HCT116 (cell line): Measurements from ENCODE around the gene CTNNA2. TPM values are rescaled to one million over a fixed set of nuclear protein-coding genes. Genes with fewer than 3 reads are reported as not detected.

Experiments
- ATAC-seq: fragments of 200-7000 bp; cut with Tn5 transposase; 2 replicates; pipeline ENCODE4 v1.9.1; 2020; ENCODE audit warnings: mild to moderate bottlenecking, moderate library complexity
- BruUV-seq: library from RNA; stranded (reverse); fragments of 400-500 nt; replicated peaks from 2 replicates; lab custom pipeline; 2021; lab: Mats Ljungman, UMichigan
- CTCF ChIA-PET: fragments of 300-600 bp; sonication (Branson Sonifier 250); formaldehyde crosslinking; loops from one replicate; lab custom pipeline; 2021; ENCODE audit warnings: antibody characterized with exemption; lab: Charles Lee
- POLR2A ChIA-PET: fragments of 300-600, 350-600 bp; sonication (Branson Sonifier 250); formaldehyde crosslinking; loops from one replicate; lab custom pipeline; 2021; ENCODE audit warnings: antibody characterized with exemption; lab: Charles Lee
- RAD21 ChIA-PET, 2 experiments: fragments of 300-600 bp; sonication (Branson Sonifier 250); formaldehyde crosslinking; loops; one replicate each; lab custom pipeline; 2023; ENCODE audit warnings: low total read pairs in 2 of 2; ENCODE audit not compliant: uncharacterized antibody in 2 of 2, unreplicated experiment in 2 of 2, low non-redundant PET in 1 of 2; lab: Charles Lee
- DNase-seq: peaks from one replicate; pipeline ENCODE4 v3.0.0-alpha.2; 2010; ENCODE audit warnings: low read depth, low spot score
- H2AFZ ChIP-seq: fragments of 200-600 bp; shearing (Covaris generic), sonication (generic); 2 replicates; pipeline ENCODE4 v1.6.1; 2017; ENCODE audit warnings: low read depth, mixed run types, mixed read lengths, antibody characterized with exemption, low read length; ENCODE audit not compliant: poor library complexity, severe bottlenecking
- H3K27ac ChIP-seq: 2 replicates; pipeline ENCODE4 v1.5.1; 2012; ENCODE audit warnings: low read depth, low read length
- H3K27me3 ChIP-seq: fragments of 200-600 bp; sonication (generic); 2 replicates; pipeline ENCODE4 v1.6.1; 2016; ENCODE audit warnings: mixed run types, low read length, mixed read lengths; ENCODE audit not compliant: insufficient read depth
- H3K36me3 ChIP-seq, 2 experiments: fragments of 200-500 bp in 1 of 2; fragments of 200-600 bp in 1 of 2; sonication (Bioruptor generic) in 1 of 2; sonication (generic) in 1 of 2; 2 replicates each; pipeline versions ENCODE4 v1.5.1 to v1.6.1; 2014 to 2016; ENCODE audit warnings: low read length in 2 of 2, inconsistent platforms in 1 of 2, mixed read lengths in 1 of 2, mixed run types in 1 of 2; ENCODE audit not compliant: insufficient read depth in 2 of 2, control insufficient read depth in 1 of 2
- H3K4me1 ChIP-seq, 2 experiments: fragments of 200-600 bp in 1 of 2; sonication (generic) in 1 of 2; 2 replicates each; pipeline versions ENCODE4 v1.5.1 to v1.6.1; 2012 to 2017; ENCODE audit warnings: low read length in 2 of 2, inconsistent platforms in 1 of 2, mild to moderate bottlenecking in 1 of 2, mixed read lengths in 1 of 2, mixed run types in 1 of 2, moderate library complexity in 1 of 2; ENCODE audit not compliant: insufficient read depth in 2 of 2, control insufficient read depth in 1 of 2
- H3K4me2 ChIP-seq: fragments of 200-600 bp; sonication (generic); 2 replicates; pipeline ENCODE4 v1.6.1; 2017; ENCODE audit warnings: mixed run types, low read length, mixed read lengths
- H3K4me3 ChIP-seq, 2 experiments: fragments of 200-600 bp in 1 of 2; sonication (generic) in 1 of 2; replicated peaks in 1 of 2; 2 replicates each; pipeline ENCODE4 v1.5.1; 2011 to 2016; ENCODE audit warnings: low read length in 2 of 2, control low read depth in 1 of 2, low read depth in 1 of 2, mild to moderate bottlenecking in 1 of 2, mixed read lengths in 1 of 2, mixed run types in 1 of 2
- H3K79me2 ChIP-seq: fragments of 200-600 bp; sonication (generic); 2 replicates; pipeline ENCODE4 v1.6.1; 2017; ENCODE audit warnings: mild to moderate bottlenecking, mixed run types, low read length, moderate library complexity, mixed read lengths; ENCODE audit not compliant: insufficient read depth
- H3K9ac ChIP-seq: fragments of 200-600 bp; sonication (generic); 2 replicates; pipeline ENCODE4 v1.6.1; 2016; ENCODE audit warnings: low read length, mixed read lengths
- H3K9me2 ChIP-seq: fragments of 200-600 bp; sonication (generic), shearing (Covaris generic); 2 replicates; pipeline ENCODE4 v1.6.1; 2017; ENCODE audit warnings: mixed run types, mild to moderate bottlenecking, moderate library complexity; ENCODE audit not compliant: insufficient read depth
- H3K9me3 ChIP-seq, 2 experiments: fragments of 200-500 bp in 1 of 2; fragments of 200-600 bp in 1 of 2; sonication (Bioruptor generic) in 1 of 2; sonication (generic) in 1 of 2; 2 replicates each; pipeline ENCODE4 v1.6.1; 2014 to 2017; ENCODE audit warnings: low read length in 2 of 2, mixed read lengths in 2 of 2, inconsistent platforms in 1 of 2, low read depth in 1 of 2, mild to moderate bottlenecking in 1 of 2, mixed run types in 1 of 2, moderate library complexity in 1 of 2; ENCODE audit not compliant: control insufficient read depth in 1 of 2, insufficient read depth in 1 of 2
- H4K20me1 ChIP-seq: fragments of 200-600 bp; sonication (generic), shearing (Covaris generic); 2 replicates; pipeline ENCODE4 v1.6.1; 2017; ENCODE audit warnings: mixed run types, mild to moderate bottlenecking, moderate library complexity; ENCODE audit not compliant: insufficient read depth
- CEBPB ChIP-seq: IDR thresholded peaks from 2 replicates; pipeline ENCODE4 v1.6.1; 2012; ENCODE audit warnings: low read depth
- EGR1 ChIP-seq: IDR thresholded peaks from 2 replicates; pipeline ENCODE4 v1.6.1; 2012; ENCODE audit warnings: low read depth
- EZH2 ChIP-seq: fragments of 200-600 bp; sonication (generic); IDR thresholded peaks from 2 replicates; pipeline ENCODE4 v1.6.1; 2017; ENCODE audit warnings: antibody characterized with exemption, mixed run types
- EZH2phosphoT487 ChIP-seq: fragments of 200-600 bp; IDR thresholded peaks from 2 replicates; pipeline ENCODE4 v1.6.1; 2018; ENCODE audit warnings: antibody characterized with exemption, borderline replicate concordance
- FOSL1 ChIP-seq: IDR thresholded peaks from 2 replicates; pipeline ENCODE4 v1.6.1; 2012; ENCODE audit warnings: low read depth
- JUND ChIP-seq: IDR thresholded peaks from 2 replicates; pipeline ENCODE4 v1.6.1; 2012
- MAX ChIP-seq: IDR thresholded peaks from 2 replicates; pipeline ENCODE4 v1.6.1; 2012
- POLR2AphosphoS5 ChIP-seq: IDR thresholded peaks from 2 replicates; pipeline ENCODE4 v1.6.1; 2011; ENCODE audit warnings: mild to moderate bottlenecking, low read depth, low read length, moderate library complexity
- RAD21 ChIP-seq: IDR thresholded peaks from 2 replicates; pipeline ENCODE4 v1.6.1; 2012; ENCODE audit warnings: low read depth, mild to moderate bottlenecking
- SP1 ChIP-seq: IDR thresholded peaks from 2 replicates; pipeline ENCODE4 v1.6.1; 2012; ENCODE audit warnings: low read depth
- SRF ChIP-seq: IDR thresholded peaks from 2 replicates; pipeline ENCODE4 v1.6.1; 2012; ENCODE audit warnings: low read depth
- TCF7L2 ChIP-seq: IDR thresholded peaks from 2 replicates; pipeline ENCODE4 v1.7.0; 2011; ENCODE audit warnings: borderline replicate concordance, inconsistent platforms; ENCODE audit not compliant: insufficient read depth, insufficient read length; ENCODE audit errors: extremely low read depth
- ZFX ChIP-seq: fragments of 450-650 bp; IDR thresholded peaks from 2 replicates; pipeline ENCODE4 v1.6.1; 2017
- ZNF274 ChIP-seq: fragments of 200-500 bp; sonication (Bioruptor generic); IDR thresholded peaks from 2 replicates; pipeline ENCODE4 v1.6.1; 2014; ENCODE audit warnings: mild to moderate bottlenecking, low read depth, low read length, inconsistent platforms
- intact Hi-C: fragments of 100-400 bp; cut with micrococcal nuclease; formaldehyde crosslinking; loops from 2 replicates; pipeline ENCODE4 v1.10.0; 2022
- total RNA-seq: library from RNA; stranded (reverse); gene quantifications from one replicate; pipeline ENCODE4 v1.2.1, GENCODE V29; 2021; ENCODE audit not compliant: unreplicated experiment
- TF ChIP-seq, protein P1 (sequence below), 3 experiments: fragments of 200-600 bp in 1 of 3; sonication (generic) in 1 of 3; IDR thresholded peaks in 2 of 3; conservative IDR thresholded peaks in 1 of 3; 2 replicates each; pipeline ENCODE4 v1.5.1; 2012 to 2017; ENCODE audit warnings: low read depth in 2 of 3, low read length in 2 of 3, antibody characterized with exemption in 1 of 3, borderline replicate concordance in 1 of 3, control low read depth in 1 of 3, mild to moderate bottlenecking in 1 of 3, mixed read lengths in 1 of 3, mixed run types in 1 of 3, moderate library complexity in 1 of 3; ENCODE audit not compliant: insufficient read depth in 1 of 3
- TF ChIP-seq, protein P2 (sequence below): IDR thresholded peaks from 2 replicates; pipeline ENCODE4 v1.6.1; 2011; ENCODE audit warnings: mild to moderate bottlenecking, low read length, moderate library complexity; ENCODE audit not compliant: insufficient replicate concordance; ENCODE audit errors: extremely low read depth
- TF ChIP-seq, protein P3 (sequence below): IDR thresholded peaks from 2 replicates; pipeline ENCODE4 v1.6.1; 2012

The CTNNA2 gene
- total RNA-seq, 1 experiment from 2014 or later: not detected

GRCh38 chr2:79630060-79630459 is 117.2 kb downstream of the CTNNA2 start:
- H3K4me3 ChIP-seq: no peak overlapping the region
- no peak overlapping the region for H3K27ac ChIP-seq
- TF ChIP-seq RAD21 (no peak), SP1 (no peak), EZH2phosphoT487 (no peak), POLR2AphosphoS5 (no peak), FOSL1 (no peak), ZNF274 (no peak), EZH2 (no peak), EGR1 (no peak), TCF7L2 (no peak), CEBPB (no peak), SRF (no peak), MAX (no peak), JUND (no peak), ZFX (no peak)
- TF ChIP-seq, protein P1, sequence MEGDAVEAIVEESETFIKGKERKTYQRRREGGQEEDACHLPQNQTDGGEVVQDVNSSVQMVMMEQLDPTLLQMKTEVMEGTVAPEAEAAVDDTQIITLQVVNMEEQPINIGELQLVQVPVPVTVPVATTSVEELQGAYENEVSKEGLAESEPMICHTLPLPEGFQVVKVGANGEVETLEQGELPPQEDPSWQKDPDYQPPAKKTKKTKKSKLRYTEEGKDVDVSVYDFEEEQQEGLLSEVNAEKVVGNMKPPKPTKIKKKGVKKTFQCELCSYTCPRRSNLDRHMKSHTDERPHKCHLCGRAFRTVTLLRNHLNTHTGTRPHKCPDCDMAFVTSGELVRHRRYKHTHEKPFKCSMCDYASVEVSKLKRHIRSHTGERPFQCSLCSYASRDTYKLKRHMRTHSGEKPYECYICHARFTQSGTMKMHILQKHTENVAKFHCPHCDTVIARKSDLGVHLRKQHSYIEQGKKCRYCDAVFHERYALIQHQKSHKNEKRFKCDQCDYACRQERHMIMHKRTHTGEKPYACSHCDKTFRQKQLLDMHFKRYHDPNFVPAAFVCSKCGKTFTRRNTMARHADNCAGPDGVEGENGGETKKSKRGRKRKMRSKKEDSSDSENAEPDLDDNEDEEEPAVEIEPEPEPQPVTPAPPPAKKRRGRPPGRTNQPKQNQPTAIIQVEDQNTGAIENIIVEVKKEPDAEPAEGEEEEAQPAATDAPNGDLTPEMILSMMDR (IDR thresholded peaks at IDR 0.05 in 2 of 3, conservative IDR thresholded peaks at IDR 0.05 in 1 of 3; ENCODE audit: borderline replicate concordance in 1 of 3, insufficient read depth in 1 of 3, low read depth in 2 of 3, low read length in 2 of 3): no peak
- TF ChIP-seq, protein P2, sequence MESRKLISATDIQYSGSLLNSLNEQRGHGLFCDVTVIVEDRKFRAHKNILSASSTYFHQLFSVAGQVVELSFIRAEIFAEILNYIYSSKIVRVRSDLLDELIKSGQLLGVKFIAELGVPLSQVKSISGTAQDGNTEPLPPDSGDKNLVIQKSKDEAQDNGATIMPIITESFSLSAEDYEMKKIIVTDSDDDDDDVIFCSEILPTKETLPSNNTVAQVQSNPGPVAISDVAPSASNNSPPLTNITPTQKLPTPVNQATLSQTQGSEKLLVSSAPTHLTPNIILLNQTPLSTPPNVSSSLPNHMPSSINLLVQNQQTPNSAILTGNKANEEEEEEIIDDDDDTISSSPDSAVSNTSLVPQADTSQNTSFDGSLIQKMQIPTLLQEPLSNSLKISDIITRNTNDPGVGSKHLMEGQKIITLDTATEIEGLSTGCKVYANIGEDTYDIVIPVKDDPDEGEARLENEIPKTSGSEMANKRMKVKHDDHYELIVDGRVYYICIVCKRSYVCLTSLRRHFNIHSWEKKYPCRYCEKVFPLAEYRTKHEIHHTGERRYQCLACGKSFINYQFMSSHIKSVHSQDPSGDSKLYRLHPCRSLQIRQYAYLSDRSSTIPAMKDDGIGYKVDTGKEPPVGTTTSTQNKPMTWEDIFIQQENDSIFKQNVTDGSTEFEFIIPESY: no peak
- TF ChIP-seq, protein P3, sequence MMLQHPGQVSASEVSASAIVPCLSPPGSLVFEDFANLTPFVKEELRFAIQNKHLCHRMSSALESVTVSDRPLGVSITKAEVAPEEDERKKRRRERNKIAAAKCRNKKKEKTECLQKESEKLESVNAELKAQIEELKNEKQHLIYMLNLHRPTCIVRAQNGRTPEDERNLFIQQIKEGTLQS: no peak
- TF ChIP-seq, all 23 proteins: peak for 0
- no peaks in the 10 kb centered on the region for H3K4me1 ChIP-seq
- intact Hi-C loops: no loop called here
- no peak overlapping the region for H2AFZ ChIP-seq
- H3K27me3 ChIP-seq: no peaks in the 10 kb centered on the region
- H3K4me2 ChIP-seq: no peak overlapping the region
- H3K9me3 ChIP-seq: peaks cover 8 to 41% of the 10 kb centered on the region in 2 experiments; a peak in 2 of 4 replicates
- BruUV-seq: no TSS peak
- ChIA-PET POLR2A (no interaction called here), CTCF (no interaction called here), RAD21 (no interaction called here)
- H3K36me3 ChIP-seq: no peaks in the 10 kb centered on the region
- H3K79me2 ChIP-seq: no peaks in the 10 kb centered on the region
- no peaks in the 10 kb centered on the region for H3K9me2 ChIP-seq
- no peaks in the 10 kb centered on the region for H4K20me1 ChIP-seq
- H3K9ac ChIP-seq: no peak overlapping the region
- DNase-seq (no peak), ATAC-seq (no peak)
